ENCODE measurements around the gene SCNN1A.

The SCNN1A gene

GRCh38 chr12:6367969-6368892, 7.1 kb downstream of the SCNN1A start:
- no peak for DNase-seq

GRCh38 chr12:6367065-6367968, 8.0 kb downstream of the SCNN1A start:
- DNase-seq = no peak

GRCh38 chr12:6364044-6364374, 11.4 kb downstream of the SCNN1A start:
- DNase-seq = no peak

GRCh38 chr12:6363330-6364043, 11.9 kb downstream of the SCNN1A start:
- DNase-seq = no peak

- DNase-seq = no peak
These were observed 12.4 kb downstream of the SCNN1A start for GRCh38 chr12:6363010-6363329.

- no peak for DNase-seq
These were observed 13.0 kb downstream of the SCNN1A start for GRCh38 chr12:6362403-6362802.

- no peak for DNase-seq
These were observed 13.5 kb downstream of the SCNN1A start for GRCh38 chr12:6361834-6362233.

- no peak for DNase-seq
These were observed 14.5 kb downstream of the SCNN1A start for GRCh38 chr12:6360578-6361490.

GRCh38 chr12:6360080-6360571, 15.2 kb downstream of the SCNN1A start:
- DNase-seq = no peak

GRCh38 chr12:6358881-6359280, 16.5 kb downstream of the SCNN1A start:
- DNase-seq = no peak

- no peak for DNase-seq
These were observed 19.0 kb downstream of the SCNN1A start for GRCh38 chr12:6356374-6356820.

- no peak for DNase-seq
These were observed 19.6 kb downstream of the SCNN1A start for GRCh38 chr12:6355491-6356373.

- no peak for DNase-seq
These were observed 20.6 kb downstream of the SCNN1A start for GRCh38 chr12:6354495-6355393.

- no peak for DNase-seq
These were observed 22.9 kb downstream of the SCNN1A start for GRCh38 chr12:6352193-6353173.

GRCh38 chr12:6351622-6352021, 23.7 kb downstream of the SCNN1A start:
- no peak for DNase-seq

- DNase-seq = no peak
These were observed 27.7 kb downstream of the SCNN1A start for GRCh38 chr12:6347367-6348338.

GRCh38 chr12:6346942-6347341, 28.4 kb downstream of the SCNN1A start:
- no peak for DNase-seq
